HL-60 (cell line): ENCODE results near the gene CA6.

ENCODE experiments used
- POLR2AphosphoS5 ChIP-seq: IDR thresholded peaks from 2 replicates; pipeline ENCODE4 v1.6.1; 2012; ENCODE audit warnings: low read depth
- REST ChIP-seq: IDR thresholded peaks from 2 replicates; pipeline ENCODE4 v1.6.1; 2012; ENCODE audit warnings: low read depth; ENCODE audit not compliant: insufficient replicate concordance
- TF ChIP-seq, protein P1 (sequence below): IDR thresholded peaks from one replicate; pipeline ENCODE4 v1.5.1; 2011; ENCODE audit warnings: low read length, control low read depth, inconsistent platforms; ENCODE audit not compliant: insufficient read depth

GRCh38 chr1:8922962-8923361 lies 22.7 kb upstream of the CA6 start:
- TF ChIP-seq, protein P1, sequence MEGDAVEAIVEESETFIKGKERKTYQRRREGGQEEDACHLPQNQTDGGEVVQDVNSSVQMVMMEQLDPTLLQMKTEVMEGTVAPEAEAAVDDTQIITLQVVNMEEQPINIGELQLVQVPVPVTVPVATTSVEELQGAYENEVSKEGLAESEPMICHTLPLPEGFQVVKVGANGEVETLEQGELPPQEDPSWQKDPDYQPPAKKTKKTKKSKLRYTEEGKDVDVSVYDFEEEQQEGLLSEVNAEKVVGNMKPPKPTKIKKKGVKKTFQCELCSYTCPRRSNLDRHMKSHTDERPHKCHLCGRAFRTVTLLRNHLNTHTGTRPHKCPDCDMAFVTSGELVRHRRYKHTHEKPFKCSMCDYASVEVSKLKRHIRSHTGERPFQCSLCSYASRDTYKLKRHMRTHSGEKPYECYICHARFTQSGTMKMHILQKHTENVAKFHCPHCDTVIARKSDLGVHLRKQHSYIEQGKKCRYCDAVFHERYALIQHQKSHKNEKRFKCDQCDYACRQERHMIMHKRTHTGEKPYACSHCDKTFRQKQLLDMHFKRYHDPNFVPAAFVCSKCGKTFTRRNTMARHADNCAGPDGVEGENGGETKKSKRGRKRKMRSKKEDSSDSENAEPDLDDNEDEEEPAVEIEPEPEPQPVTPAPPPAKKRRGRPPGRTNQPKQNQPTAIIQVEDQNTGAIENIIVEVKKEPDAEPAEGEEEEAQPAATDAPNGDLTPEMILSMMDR: no peak
- TF ChIP-seq REST: no peak
- no peak for TF ChIP-seq POLR2AphosphoS5
